Measurements from ENCODE around the gene HLA-DPA1. TPM values are rescaled to one million over a fixed set of nuclear protein-coding genes. Genes with fewer than 3 reads are reported as not detected.

Gene HLA-DPA1
- total RNA-seq, 1 experiment from 2014 or later = not detected

- Histone ChIP-seq H2AFZ (no peak overlapping the region), H3F3A (ENCODE audit: insufficient read depth, low read depth) (no peaks in the 10 kb centered on the region), H3K36me3 (ENCODE audit: low read depth) (no peaks in the 10 kb centered on the region), H3K27me3 (ENCODE audit: insufficient read depth, low read depth) (peaks cover 46% of the 10 kb centered on the region; the same call in 1 of the 2 replicates), H3K79me2 (ENCODE audit: low read depth) (no peaks in the 10 kb centered on the region), H4K20me1 (ENCODE audit: insufficient read depth) (no peaks in the 10 kb centered on the region), H3K27ac (no peak overlapping the region), H3K4me3 (no peak overlapping the region), H3K9me3 (ENCODE audit: insufficient read depth, low read depth) (no peaks in the 10 kb centered on the region; the same call in 1 of the 2 replicates), H3K4me1 (replicated peaks; ENCODE audit: insufficient read depth) (no peaks in the 10 kb centered on the region), H3K9me2 (ENCODE audit: insufficient read depth) (no peaks in the 10 kb centered on the region), H3K4me2 (no peak overlapping the region)
- POLR2A ChIA-PET (ENCODE audit: unreplicated experiment) = no interaction called here
- CTCF ChIA-PET = interaction anchor here (0.7 kb wide), 1 partner anchor 264 kb away, joined by 6 read pairs; no protein-coding TSS in a partner anchor
- intact Hi-C loops (cut with micrococcal nuclease; ENCODE audit: unreplicated experiment) = no loop called here
- no peak for DNase-seq
- TF ChIP-seq EZH2 (IDR thresholded peaks at IDR 0.05; ENCODE audit: low read depth) (no peak), CTCF (conservative IDR thresholded peaks at IDR 0.05) (no peak)
- no TSS peak for BruUV-seq (replicated peaks)
Observed at GRCh38 chr6:33036535-33036934, 36.9 kb downstream of the HLA-DPA1 start.

- intact Hi-C loops (cut with micrococcal nuclease; ENCODE audit: unreplicated experiment) = no loop called here
- H3K27me3 ChIP-seq (ENCODE audit: insufficient read depth, low read depth) = peaks cover 64% of the 10 kb centered on the region
- no peaks in the 10 kb centered on the region for H3K36me3 ChIP-seq (ENCODE audit: low read depth)
- H3K27ac ChIP-seq = no peak overlapping the region
- TF ChIP-seq EZH2 (IDR thresholded peaks at IDR 0.05; ENCODE audit: low read depth) (no peak), CTCF (conservative IDR thresholded peaks at IDR 0.05) (no peak)
- ChIA-PET CTCF (no interaction called here), POLR2A (ENCODE audit: unreplicated experiment) (no interaction called here)
- no peaks in the 10 kb centered on the region for H4K20me1 ChIP-seq (ENCODE audit: insufficient read depth)
- BruUV-seq (replicated peaks) = no TSS peak
- H3K4me3 ChIP-seq = no peak overlapping the region
- H3K9me3 ChIP-seq (ENCODE audit: insufficient read depth, low read depth) = no peaks in the 10 kb centered on the region; the same call in 1 of the 2 replicates
- no peaks in the 10 kb centered on the region for H3F3A ChIP-seq (ENCODE audit: insufficient read depth, low read depth)
- no peak for DNase-seq
- no peak overlapping the region for H3K4me2 ChIP-seq
- no peaks in the 10 kb centered on the region for H3K4me1 ChIP-seq (replicated peaks; ENCODE audit: insufficient read depth)
- H3K9me2 ChIP-seq (ENCODE audit: insufficient read depth) = no peaks in the 10 kb centered on the region
- H2AFZ ChIP-seq = no peak overlapping the region
- no peaks in the 10 kb centered on the region for H3K79me2 ChIP-seq (ENCODE audit: low read depth)
Observed at GRCh38 chr6:33034554-33034953, 38.9 kb downstream of the HLA-DPA1 start.

- CTCF ChIA-PET = no interaction called here
- H3K27me3 ChIP-seq (ENCODE audit: insufficient read depth, low read depth) = peaks cover 58% of the 10 kb centered on the region
Observed at GRCh38 chr6:33030245-33030644, 43.2 kb downstream of the HLA-DPA1 start.

More at GRCh38 chr6:33030245-33030644, 43.2 kb downstream of the HLA-DPA1 start:
- POLR2A ChIA-PET (ENCODE audit: unreplicated experiment) = no interaction called here
- no TSS peak for BruUV-seq (replicated peaks)
- no peak for DNase-seq
- Histone ChIP-seq H3K36me3 (ENCODE audit: low read depth) (no peaks in the 10 kb centered on the region), H4K20me1 (ENCODE audit: insufficient read depth) (no peaks in the 10 kb centered on the region), H3F3A (ENCODE audit: insufficient read depth, low read depth) (no peaks in the 10 kb centered on the region), H3K9me3 (ENCODE audit: insufficient read depth, low read depth) (no peaks in the 10 kb centered on the region; the same call in 1 of the 2 replicates), H3K4me2 (no peak overlapping the region), H3K27ac (no peak overlapping the region), H3K4me1 (replicated peaks; ENCODE audit: insufficient read depth) (no peaks in the 10 kb centered on the region), H3K4me3 (no peak overlapping the region), H3K79me2 (ENCODE audit: low read depth) (no peaks in the 10 kb centered on the region), H3K9me2 (ENCODE audit: insufficient read depth) (no peaks in the 10 kb centered on the region), H2AFZ (no peak overlapping the region)
- intact Hi-C loops (cut with micrococcal nuclease; ENCODE audit: unreplicated experiment) = no loop called here
- TF ChIP-seq CTCF (conservative IDR thresholded peaks at IDR 0.05) (no peak), EZH2 (IDR thresholded peaks at IDR 0.05; ENCODE audit: low read depth) (no peak)

All from PC-9 (cell line).